ENCODE results near the gene ING2. TPM values are rescaled to one million over a fixed set of nuclear protein-coding genes. Genes with fewer than 3 reads are reported as not detected.
"Not testable (repeated sequence)": the region's sequence is repeated elsewhere in the genome, so short reads cannot be mapped to it uniquely, and the experiment has no call there.

The ING2 gene
- total and polyA plus RNA-seq, 4 donors: 3.9 to 8.8 (median 5.1) TPM

DNA sequence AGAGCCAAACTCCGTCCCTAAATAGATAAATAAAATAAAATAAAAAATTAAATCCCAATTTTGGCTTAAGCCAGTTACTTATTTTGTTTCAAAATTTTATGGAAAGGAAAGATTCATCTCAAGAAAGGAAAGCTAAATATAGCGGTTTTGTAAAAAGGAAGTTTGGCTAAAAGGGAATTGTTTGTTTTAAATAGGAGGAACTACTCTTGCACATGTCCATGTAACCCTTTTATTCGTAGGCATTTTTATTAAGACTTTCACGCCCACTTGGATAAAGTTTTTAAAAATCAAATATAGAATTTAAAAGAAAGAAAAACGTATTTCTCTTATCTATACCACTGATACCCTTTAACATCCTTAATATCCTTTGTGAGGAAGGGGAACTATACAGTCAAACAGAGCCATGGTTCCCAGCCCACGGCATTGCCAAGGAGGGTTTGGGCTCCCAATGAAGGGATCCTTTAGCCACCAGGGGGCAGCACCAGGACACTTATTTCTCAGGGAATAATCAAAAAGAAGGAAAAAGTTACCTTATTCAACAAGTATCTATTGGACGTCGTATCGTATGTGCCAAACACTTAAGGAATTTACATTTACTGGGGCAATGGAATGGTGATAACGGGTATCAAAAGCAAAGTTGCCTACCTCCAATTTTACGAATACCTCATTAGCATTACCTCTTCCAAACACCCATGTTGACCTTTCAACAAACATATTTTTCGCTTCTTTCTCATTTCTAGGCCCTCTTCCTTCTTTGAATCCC is 32.7 kb upstream of the ING2 start (continued):
- TF ChIP-seq RXRA (IDR thresholded peaks at IDR 0.05): no peak
- TF ChIP-seq, protein P1, sequence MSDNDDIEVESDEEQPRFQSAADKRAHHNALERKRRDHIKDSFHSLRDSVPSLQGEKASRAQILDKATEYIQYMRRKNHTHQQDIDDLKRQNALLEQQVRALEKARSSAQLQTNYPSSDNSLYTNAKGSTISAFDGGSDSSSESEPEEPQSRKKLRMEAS (IDR thresholded peaks at IDR 0.05): no peak
- TF ChIP-seq RAD21 (IDR thresholded peaks at IDR 0.05): peak; percentile 88 to 92
- TF ChIP-seq YY1 (IDR thresholded peaks at IDR 0.05): peak; percentile 31

- TF ChIP-seq, protein P2, sequence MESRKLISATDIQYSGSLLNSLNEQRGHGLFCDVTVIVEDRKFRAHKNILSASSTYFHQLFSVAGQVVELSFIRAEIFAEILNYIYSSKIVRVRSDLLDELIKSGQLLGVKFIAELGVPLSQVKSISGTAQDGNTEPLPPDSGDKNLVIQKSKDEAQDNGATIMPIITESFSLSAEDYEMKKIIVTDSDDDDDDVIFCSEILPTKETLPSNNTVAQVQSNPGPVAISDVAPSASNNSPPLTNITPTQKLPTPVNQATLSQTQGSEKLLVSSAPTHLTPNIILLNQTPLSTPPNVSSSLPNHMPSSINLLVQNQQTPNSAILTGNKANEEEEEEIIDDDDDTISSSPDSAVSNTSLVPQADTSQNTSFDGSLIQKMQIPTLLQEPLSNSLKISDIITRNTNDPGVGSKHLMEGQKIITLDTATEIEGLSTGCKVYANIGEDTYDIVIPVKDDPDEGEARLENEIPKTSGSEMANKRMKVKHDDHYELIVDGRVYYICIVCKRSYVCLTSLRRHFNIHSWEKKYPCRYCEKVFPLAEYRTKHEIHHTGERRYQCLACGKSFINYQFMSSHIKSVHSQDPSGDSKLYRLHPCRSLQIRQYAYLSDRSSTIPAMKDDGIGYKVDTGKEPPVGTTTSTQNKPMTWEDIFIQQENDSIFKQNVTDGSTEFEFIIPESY (IDR thresholded peaks at IDR 0.05): no peak
- TF ChIP-seq JUND (IDR thresholded peaks at IDR 0.05): no peak
- no peak for TF ChIP-seq HNF4A (conservative IDR thresholded peaks at IDR 0.05)
- TF ChIP-seq, protein P3, sequence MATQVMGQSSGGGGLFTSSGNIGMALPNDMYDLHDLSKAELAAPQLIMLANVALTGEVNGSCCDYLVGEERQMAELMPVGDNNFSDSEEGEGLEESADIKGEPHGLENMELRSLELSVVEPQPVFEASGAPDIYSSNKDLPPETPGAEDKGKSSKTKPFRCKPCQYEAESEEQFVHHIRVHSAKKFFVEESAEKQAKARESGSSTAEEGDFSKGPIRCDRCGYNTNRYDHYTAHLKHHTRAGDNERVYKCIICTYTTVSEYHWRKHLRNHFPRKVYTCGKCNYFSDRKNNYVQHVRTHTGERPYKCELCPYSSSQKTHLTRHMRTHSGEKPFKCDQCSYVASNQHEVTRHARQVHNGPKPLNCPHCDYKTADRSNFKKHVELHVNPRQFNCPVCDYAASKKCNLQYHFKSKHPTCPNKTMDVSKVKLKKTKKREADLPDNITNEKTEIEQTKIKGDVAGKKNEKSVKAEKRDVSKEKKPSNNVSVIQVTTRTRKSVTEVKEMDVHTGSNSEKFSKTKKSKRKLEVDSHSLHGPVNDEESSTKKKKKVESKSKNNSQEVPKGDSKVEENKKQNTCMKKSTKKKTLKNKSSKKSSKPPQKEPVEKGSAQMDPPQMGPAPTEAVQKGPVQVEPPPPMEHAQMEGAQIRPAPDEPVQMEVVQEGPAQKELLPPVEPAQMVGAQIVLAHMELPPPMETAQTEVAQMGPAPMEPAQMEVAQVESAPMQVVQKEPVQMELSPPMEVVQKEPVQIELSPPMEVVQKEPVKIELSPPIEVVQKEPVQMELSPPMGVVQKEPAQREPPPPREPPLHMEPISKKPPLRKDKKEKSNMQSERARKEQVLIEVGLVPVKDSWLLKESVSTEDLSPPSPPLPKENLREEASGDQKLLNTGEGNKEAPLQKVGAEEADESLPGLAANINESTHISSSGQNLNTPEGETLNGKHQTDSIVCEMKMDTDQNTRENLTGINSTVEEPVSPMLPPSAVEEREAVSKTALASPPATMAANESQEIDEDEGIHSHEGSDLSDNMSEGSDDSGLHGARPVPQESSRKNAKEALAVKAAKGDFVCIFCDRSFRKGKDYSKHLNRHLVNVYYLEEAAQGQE (IDR thresholded peaks at IDR 0.05): no peak
- no peak for TF ChIP-seq GABPA (IDR thresholded peaks at IDR 0.05 in 1 of 2, conservative IDR thresholded peaks at IDR 0.05 in 1 of 2)
- no peak for TF ChIP-seq RAD21 (IDR thresholded peaks at IDR 0.05)
- no peak for TF ChIP-seq CTCF (IDR thresholded peaks at IDR 0.05; ENCODE audit: low read depth, low read length, missing input control)
- Histone ChIP-seq H3K36me3 (ENCODE audit: control insufficient read depth in 4 of 4, insufficient read depth in 3 of 4, low read depth in 1 of 4, low read length in 3 of 4) (no peaks in the 10 kb centered on the region), H3K27me3 (ENCODE audit: control insufficient read depth in 4 of 4, insufficient read depth in 4 of 4, low read length in 3 of 4) (no peaks in the 10 kb centered on the region), H3K4me1 (ENCODE audit: control insufficient read depth in 4 of 4, insufficient read depth in 4 of 4, low read length in 3 of 4) (no peaks in the 10 kb centered on the region), H3K27ac (ENCODE audit: low read depth in 1 of 2, low read length in 2 of 2) (no peak overlapping the region), H3K9me3 (ENCODE audit: control insufficient read depth in 4 of 4, low read length in 3 of 4) (no peaks in the 10 kb centered on the region), H3K9ac (ENCODE audit: low read depth in 1 of 2, low read length in 2 of 2) (no peak overlapping the region), H3K4me3 (ENCODE audit: low read depth in 1 of 3, low read length in 3 of 3) (no peak overlapping the region)
- WGBS: 60% methylated on average over 5 of the region's 5 CpGs
- no peak for DNase-seq (ENCODE audit: low spot score)
Measured at GRCh38 chr4:183478123-183478522, 26.7 kb upstream of the ING2 start.

- Histone ChIP-seq H3K27me3 (ENCODE audit: control insufficient read depth in 4 of 4, insufficient read depth in 4 of 4, low read length in 3 of 4) (no peaks in the 10 kb centered on the region), H3K27ac (ENCODE audit: low read depth in 1 of 2, low read length in 2 of 2) (no peak overlapping the region), H3K4me1 (ENCODE audit: control insufficient read depth in 4 of 4, insufficient read depth in 4 of 4, low read length in 3 of 4) (no peaks in the 10 kb centered on the region), H3K9me3 (ENCODE audit: control insufficient read depth in 4 of 4, low read length in 3 of 4) (no peaks in the 10 kb centered on the region), H3K36me3 (ENCODE audit: control insufficient read depth in 4 of 4, insufficient read depth in 3 of 4, low read depth in 1 of 4, low read length in 3 of 4) (no peaks in the 10 kb centered on the region), H3K9ac (ENCODE audit: low read depth in 1 of 2, low read length in 2 of 2) (no peak overlapping the region), H3K4me3 (ENCODE audit: low read depth in 1 of 3, low read length in 3 of 3) (no peak overlapping the region)
- DNase-seq (ENCODE audit: low spot score): no peak
- no peak for TF ChIP-seq JUND (IDR thresholded peaks at IDR 0.05)
- no peak for TF ChIP-seq CTCF (IDR thresholded peaks at IDR 0.05; ENCODE audit: low read depth, low read length, missing input control)
- TF ChIP-seq HNF4G (IDR thresholded peaks at IDR 0.05): no peak
- WGBS: 90% methylated on average over 2 of the region's 2 CpGs
Measured at GRCh38 chr4:183478926-183479325, 25.9 kb upstream of the ING2 start.

DNA sequence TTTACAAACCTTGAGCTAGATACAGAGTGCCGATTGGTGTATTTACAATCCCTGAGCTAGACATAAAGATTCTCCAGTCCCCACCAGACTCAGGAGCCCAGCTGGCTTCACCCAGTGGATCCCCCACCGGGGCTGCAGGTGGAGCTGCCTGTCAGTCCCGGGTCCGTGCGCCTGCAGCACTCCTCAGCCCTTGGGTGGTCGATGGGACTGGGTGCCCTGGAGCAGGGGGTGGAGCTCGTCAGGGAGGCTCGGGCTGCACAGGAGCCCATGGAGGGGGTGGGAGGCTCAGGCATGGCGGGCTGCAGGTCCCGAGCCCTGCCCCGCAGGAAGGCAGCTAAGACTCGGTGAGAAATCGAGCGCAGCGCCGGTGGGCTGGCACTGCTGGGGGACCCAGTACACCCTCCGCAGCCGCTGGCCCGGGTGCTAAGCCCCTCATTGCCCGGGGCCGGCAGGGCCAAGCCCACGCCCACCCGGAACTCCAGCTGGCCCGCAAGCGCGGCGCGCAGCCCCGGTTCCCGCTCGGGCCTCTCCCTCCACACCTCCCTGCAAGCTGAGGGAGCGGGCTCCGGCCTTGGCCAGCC is 22.3 kb upstream of the ING2 start:
- not testable (repeated sequence) for DNase-seq (ENCODE audit: low spot score); H3K9me3 ChIP-seq (ENCODE audit: control insufficient read depth in 4 of 4, low read length in 3 of 4); H3K4me1 ChIP-seq (ENCODE audit: control insufficient read depth in 4 of 4, insufficient read depth in 4 of 4, low read length in 3 of 4); H3K4me3 ChIP-seq (ENCODE audit: low read depth in 1 of 3, low read length in 3 of 3); H3K36me3 ChIP-seq (ENCODE audit: control insufficient read depth in 4 of 4, insufficient read depth in 3 of 4, low read depth in 1 of 4, low read length in 3 of 4); H3K9ac ChIP-seq (ENCODE audit: low read depth in 1 of 2, low read length in 2 of 2); H3K27ac ChIP-seq (ENCODE audit: low read depth in 1 of 2, low read length in 2 of 2); H3K27me3 ChIP-seq (ENCODE audit: control insufficient read depth in 4 of 4, insufficient read depth in 4 of 4, low read length in 3 of 4)
- 98% methylated on average over 33 of the region's 33 CpGs for WGBS

Measured in liver (tissue), 9 donors.